ENCODE measurements around the gene FCN1.

Gene FCN1

DNA sequence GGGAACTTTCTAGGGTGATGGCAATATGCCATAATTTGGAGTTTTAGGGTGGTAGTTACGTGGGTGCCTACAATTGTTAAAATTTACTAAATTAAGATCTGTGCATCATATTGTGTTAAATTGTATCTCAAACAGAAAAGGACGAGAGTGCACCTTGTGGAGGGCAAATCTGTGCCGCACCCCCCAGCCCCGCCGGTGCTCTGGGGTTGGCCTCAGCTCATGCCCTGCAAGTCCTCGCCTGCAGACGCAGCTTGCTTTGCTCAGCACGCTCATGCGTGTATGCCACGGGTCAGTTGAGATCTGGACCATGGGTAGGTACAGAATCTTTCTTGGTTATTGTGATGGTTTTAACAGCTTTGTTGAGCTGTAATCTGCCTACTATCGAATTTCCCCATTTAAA is 33.7 kb upstream of the FCN1 start:
- no peak for DNase-seq (ENCODE audit: low read depth)

DNA sequence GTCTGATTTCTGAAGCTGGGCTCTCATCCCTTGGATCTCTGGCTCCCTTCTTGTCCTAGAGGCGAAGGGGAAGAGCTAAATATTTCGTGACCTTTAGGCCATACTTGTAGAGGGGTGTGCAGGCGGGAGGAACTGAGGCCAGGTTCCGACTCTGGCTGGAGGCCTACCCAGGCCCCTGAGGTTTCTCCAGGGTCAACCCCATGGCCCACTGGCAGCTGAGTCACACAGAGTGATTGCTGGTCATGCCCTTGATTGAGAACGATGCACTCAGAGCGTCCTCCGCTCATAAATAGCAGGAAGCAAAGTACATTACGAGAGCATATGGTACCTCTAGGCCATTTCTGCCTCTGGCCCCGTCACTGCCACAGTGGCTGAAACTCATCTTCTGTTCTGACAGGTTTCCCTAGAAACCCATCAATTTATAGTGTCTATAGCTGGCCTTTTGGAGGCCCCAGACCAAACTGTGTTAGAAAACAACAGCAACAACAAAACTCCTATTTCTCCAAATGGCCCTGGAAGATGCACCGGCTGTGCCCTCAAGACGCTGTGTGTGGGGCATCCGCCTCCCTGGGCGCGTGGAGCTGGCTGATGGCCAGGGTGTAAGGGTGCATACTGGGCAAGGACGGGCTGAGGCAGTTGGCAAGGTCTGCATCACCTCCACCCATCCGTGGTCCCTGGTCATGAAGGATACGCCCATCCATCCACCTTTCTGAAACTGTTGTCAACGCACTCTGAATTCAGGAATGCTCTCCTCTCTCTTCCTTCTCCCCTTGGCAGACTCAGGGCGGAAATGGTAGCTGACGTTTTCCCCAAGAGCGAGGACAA is 32.9 kb upstream of the FCN1 start:
- DNase-seq (ENCODE audit: low read depth): no peak

DNA sequence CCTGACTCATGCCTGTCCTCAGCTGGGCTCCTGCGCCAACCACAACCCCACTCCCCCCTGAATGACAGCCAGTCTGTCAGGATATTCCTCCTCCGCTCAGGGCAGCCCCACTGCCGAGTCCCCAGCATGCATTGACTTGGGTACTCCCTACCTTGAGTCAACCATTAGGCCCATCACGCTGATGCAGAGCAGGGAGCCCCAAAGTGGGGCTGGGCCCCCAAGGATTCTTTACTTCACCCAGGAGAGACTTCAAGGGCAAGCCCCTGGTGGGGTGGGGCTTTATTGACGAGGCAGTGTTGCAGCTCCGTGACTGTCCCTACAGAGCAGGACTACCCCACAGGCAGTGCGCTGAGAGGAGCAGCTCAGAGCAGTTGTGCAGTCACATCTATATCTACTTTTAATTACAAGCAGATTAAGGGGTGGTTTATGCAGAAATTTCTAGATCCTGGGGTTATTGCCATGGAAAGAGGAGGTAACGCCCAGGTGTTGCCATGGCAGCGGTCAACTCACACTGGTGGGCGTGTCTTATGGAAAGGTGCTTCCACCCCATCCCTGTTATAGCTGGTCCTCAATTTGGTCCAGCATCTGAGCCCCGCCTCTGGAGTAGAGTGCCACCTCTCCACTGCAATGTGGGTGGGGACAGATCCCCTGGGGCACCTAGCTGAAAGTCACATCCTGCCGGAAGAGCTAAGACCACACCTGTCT is 32.1 kb upstream of the FCN1 start:
- DNase-seq (ENCODE audit: low read depth): no peak

DNA sequence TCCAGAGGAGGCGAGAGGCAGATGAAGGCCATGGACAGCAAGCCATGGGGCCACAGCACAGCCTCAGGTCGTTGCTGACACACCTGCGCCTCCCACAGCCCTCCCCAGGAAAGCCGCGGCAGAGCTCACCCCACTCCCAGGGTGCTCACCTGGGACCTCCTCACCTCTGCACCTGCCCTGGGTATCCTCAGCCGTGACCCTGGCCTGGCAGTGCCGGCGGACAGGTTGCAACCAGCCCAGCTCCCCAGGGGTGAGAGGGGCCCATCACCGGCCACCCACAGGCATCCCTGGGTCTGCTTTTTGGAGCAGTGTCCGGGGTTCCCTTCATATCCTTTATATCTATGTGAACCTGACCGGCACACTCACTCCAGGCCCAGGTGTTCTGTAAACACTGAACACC is 30.4 kb upstream of the FCN1 start:
- DNase-seq (ENCODE audit: low read depth): no peak

DNA sequence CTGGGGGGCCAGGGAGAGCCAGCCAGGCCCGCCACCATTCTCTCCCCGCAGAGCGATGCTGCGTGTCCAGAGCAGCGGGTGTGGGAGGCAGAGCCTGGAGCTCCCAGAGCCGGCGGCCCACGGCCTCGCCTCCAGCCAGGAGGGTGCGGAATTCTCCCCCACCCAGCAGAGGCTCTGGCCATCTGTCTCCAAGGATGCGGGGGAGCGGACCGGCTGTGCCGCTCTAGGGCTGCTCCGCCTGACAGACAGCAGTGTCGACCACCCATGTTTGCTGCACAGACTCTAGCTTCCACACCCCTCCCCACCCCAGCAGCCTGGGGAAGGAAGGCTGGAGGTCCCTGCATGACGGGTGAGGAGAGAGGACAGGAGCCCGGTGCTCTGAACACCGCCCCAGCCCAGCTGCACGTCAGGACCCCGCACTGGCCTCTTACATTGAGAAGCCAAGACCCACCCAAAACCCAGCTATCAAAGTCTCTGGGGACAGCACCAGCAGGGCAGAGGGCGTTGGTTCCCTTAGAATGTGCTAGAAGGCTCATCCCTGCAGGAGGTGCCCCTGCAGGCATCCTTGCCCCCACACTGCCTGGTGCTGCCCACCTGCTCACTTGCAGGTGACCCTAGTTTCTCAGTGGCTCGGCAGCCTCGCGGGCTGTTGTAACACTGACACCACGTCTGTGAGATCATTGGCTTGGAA is 29.7 kb upstream of the FCN1 start:
- DNase-seq (ENCODE audit: low read depth): no peak

DNA sequence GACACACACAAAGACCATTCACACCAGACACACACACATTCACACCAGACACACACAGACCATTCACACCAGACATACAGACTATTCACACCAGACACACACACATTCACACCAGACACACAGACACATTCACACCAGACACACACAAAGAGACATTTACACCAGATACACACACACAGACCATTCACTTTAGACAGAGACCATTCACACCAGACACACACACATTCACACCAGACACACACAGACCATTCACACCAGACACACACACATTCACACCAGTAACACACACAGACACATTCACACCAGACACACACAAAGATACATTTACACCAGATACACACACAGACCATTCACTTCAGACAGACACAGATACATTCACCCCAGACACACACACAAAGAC is 29.0 kb upstream of the FCN1 start:
- no peak for DNase-seq (ENCODE audit: low read depth)

DNA sequence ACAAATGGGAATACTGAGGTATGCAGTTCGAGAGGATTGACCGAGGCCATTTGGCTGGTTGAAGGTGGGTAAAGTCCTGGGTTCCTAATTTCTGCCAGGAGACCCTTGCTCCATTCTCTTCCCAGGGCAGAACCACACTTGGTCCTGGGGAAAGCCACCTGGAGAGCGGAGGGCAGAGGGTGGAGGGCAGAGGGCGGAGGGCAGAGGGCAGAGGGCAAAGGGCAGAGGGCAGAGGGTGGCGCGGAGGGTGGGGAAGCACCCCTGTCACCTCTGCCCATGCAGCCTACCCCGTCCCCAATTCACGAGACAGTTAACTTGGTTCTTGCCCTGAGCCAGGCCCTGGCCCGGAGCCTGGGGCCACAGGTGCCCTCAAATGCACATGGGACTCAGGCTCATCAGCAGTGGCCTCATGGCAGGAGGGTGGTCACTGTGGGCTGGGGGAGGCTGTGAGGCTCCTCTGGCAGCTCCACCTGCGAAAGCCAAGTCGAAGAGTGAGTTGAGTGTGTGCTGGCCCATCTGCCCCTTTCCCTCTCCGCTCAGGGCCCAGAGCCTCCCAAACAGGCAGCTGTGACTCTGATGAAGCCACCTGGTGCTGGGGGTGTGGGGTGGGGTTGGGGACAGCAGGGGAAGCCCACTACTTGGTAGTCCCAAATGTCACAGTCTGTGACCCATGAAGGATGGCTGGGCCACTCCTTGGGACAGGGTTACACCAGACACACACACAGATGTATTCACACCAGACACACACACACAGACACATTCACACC is 28.0 kb upstream of the FCN1 start:
- no peak for DNase-seq (ENCODE audit: low read depth)

DNA sequence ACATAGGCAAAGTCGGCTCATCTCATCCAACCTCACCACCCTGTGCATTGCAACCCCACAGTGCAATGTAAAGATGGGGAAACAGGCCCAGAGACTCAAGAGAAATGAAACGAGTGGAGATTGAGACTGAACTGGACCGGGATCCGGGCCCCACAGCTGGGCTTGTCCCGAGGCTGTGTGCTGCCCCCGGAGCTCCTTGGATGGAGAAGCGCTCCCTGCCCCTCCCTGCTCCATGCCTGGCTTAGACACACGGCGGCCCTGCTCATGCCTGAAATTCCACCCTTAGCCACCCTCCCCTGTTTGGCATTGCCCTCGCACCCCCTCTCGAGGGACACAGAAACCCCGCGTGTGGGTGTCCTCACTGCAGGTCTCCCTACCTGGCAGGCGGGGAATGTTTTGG is 27.2 kb upstream of the FCN1 start:
- DNase-seq (ENCODE audit: low read depth): no peak

DNA sequence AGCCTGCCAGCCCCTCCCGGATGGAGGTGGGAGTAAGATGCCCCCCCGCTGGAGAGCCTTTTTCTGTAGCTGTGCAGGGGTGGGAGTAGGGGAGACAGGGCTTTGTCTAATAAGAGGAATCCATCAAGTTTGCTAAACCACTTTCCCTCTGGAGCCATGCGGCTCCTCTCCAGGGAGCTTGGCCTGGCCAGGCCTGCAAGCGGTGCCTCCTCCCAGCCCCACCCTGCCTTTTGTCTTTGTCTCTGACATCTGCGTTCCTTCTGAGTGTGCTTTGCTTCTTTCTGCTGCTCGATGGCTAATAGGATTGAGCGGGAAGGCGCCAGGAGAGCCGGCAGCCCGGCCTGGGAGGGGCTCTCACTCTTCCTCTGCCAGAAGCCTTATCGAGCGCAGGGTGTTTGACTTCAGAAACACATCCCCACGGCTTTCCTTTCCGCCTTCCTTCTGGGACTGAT is 26.7 kb upstream of the FCN1 start:
- no peak for DNase-seq (ENCODE audit: low read depth)

DNA sequence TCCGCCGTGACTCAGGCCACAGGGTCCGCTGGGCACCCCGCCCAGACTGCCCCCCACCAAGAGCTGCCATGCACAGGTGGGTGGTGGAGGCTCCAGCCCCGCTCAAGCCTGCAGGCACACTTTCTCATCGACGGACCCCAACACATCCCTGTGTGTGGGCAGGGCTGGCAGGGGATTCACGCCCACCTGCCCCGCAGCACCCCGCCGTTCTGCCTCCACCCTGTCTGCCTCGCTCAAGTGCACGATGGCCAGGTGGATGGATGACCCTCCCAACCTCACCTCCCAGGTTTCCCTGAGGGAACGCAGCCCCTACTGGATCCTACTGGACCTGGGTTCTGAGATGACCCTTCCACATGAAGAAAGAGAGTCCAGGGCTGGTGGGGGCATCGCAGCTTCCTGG is 26.1 kb upstream of the FCN1 start:
- DNase-seq (ENCODE audit: low read depth): no peak

DNA sequence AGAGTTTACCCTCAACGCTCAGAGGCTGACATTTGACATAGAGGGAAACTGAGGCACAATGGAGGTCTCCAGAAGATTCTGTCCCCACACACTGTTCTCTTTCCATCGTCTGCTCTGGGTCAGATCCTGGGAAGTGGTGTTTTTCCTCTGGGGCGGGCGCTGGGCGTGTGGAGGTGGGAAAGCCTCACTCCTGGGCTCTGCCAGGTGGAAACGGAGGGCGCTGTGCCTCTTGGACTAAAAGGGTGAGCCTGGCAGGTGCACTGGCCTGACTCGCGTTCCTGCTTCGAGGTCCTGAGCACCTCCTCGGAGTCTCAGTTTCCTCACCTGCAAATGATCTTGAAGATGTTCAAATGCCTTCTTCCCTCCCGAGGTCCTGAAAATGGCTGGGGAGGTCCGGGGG is 25.7 kb upstream of the FCN1 start:
- DNase-seq (ENCODE audit: low read depth): no peak

DNA sequence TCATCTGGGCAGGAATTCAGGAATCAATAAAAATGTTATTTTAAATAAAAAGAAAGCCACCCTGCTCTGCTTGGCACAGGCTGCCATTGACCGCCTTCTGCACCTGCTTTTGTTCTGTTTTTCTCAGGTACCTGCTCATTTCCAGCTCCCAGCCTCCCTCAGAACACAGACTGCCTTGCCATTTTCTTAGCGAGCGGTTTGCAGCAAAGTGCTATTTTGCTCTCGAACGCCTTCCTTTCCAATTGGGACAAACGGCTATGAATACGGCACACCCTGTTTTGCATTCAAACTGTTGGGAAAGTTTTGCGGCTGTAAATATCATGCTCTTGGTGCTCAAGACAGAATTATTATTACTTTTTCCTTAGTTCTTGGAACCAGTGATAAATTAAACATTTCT is 25.1 kb upstream of the FCN1 start:
- DNase-seq (ENCODE audit: low read depth): no peak

DNA sequence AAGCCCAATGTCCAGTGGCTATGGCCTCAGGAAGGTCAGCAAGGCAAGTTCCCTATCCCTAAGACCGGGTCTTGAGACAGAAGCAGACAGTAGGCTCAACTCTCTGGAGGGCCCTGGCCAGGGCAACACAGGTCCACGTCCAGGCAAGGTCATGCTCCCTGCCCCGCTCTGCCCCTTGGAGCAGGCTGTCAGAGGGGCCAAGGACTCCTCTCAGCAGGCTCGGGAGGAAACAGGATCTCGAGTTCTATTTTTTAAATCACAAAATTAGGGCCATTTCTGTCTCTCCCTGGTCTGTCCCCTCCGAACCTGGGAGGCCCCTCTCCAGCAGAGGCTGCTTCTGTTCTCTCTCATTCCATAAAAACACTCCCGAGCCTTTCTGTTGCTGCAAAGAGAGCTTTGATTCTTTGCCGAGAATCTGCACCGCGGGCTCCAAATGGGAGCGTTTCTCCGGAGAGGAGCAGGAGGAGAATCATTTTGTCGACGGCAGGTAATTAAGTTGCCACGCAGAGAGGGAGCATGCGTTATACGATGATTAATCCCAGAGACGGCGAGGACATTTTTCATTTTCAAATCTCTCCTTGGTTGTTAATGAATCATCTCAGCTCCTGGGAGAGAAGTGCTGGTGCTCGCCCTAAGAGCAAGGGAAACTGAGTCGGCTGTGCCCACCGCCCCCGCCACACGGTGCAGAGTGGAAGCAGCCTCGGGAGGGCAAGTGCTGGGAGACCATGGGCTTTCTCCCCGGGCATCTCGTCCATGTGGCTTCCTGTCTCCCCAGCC is 24.5 kb upstream of the FCN1 start:
- no peak for DNase-seq (ENCODE audit: low read depth)

DNA sequence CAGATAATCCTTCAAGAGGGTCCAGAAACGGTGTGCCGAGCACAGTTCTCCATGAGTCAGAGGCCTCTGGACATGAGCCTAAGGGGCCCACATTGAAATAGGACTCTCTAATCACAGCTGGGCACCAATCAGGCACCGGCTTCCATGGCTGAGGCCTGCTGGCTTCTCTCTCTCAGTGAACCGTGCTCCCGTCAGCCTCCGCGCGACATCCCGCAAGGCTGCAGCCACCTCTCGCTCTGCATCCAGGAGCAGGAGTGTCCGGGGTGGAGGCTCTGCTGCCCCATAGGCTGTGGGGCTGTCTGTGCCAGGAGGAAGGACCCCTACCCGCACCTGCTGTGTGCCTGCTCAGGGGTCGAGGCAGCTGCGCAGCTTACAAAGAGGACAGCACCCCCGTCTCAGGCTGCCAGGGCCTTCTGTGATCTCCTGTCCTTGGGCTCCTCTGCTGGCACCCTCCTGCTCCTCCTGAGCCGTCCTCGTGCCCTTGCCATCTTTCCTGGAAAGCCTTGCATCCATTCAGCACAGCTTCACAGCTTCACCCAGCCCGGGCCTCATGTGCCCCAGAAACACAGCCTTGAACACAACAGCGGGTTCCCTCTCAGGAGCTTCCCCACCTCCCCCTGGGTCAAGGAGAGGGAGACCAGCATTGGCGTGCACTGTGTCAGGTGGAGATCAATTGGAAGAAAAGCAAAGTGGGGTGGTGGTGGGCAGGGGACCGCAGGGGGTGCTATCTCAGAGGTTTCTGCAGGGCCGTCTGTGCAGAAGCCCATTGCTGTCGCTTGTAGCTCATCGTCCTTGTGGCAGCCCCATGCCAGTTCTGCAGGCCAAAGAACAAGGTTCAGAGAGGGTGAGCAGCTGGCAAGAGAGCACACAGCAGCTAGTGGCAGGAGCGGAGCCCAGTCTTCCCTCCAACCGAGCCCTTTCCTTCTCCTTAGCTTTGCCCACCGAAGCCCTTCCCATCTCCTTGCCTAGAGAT is 22.8 kb upstream of the FCN1 start:
- DNase-seq (ENCODE audit: low read depth): no peak

DNA sequence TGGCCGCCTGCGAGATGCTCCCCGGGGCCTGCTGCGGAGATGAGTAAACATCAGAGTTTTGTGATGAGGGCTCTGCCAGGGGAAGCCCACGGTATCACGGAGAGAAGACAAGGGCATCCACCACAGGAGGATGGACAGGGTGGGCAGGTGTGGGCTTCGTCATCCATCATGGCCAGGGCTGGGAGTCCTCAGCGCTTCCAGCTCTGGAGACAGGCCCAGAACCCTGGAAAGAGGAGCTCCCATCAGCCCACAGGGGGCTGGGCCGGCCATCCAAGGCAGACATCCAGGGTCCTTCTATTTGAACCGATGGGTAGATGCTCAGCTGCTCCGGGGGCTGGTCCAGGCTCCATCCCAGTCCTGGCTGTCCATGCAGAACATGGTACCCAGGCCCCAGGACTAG is 22.1 kb upstream of the FCN1 start:
- DNase-seq (ENCODE audit: low read depth): no peak

DNA sequence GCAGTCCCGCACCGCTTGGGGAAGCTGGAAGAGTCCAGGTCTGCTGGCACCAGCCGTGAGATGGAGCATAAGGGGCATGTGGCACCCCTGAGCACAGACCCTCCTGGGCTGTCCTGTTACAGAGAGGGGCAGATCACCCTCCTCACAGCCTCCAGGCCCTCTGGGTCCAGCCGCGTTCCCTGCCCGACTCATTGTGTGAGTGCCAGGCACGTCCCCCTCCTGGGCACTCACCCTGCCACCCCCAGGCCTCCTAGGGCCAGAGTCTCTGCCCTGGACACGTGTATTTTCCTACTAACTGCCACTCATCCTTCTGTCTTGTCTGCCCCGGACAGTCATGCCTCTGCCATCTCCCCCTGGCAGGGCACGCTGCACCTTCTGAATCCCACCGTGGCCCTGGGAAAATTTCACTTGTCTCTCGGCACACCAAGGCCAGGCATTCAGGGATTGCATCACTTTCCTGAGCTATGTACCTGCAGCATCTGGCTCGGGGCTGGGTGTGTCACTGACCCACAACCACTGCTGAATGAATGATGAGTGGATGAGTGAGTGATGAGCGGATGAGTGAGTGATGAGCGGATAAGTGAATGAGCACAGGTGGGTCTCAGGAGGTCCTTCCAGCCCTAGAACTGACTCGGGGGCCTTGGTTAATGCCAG is 21.5 kb upstream of the FCN1 start:
- no peak for DNase-seq (ENCODE audit: low read depth)

DNA sequence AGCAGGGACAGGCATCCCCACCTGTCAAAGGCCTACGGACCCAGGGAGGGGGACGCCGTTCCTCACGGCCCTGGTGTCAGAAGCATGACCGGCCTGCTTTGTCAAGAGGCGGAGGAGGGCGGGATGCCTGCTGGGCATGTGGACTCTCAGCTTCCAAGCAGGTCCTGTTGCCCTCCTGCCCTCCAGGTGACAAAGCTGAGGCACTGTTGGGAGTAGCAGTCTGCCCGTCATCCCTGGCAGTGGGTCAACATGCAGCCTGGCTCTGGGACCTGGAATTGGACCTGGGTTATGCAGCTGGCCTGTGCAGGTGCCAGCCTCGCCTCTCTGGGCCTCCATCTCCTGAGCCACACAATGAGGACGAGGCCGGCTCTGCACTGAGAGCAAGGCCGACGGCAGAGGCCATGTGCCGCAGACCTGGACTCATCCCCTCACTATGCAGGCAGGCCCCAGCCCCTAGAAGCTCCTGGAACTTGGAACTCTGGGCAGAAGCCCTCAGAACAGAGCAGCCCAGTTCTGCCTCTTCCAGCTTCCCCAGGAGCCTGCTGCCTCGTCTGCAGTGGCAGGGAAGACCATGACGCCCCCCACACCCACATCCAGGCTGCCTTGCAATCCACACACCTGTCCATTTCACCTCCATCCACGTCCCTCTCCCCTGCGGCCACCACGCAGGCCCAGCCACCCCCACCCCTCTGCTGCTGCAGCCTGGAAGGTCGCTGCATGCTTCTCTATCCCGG is 20.8 kb upstream of the FCN1 start:
- DNase-seq (ENCODE audit: low read depth): no peak

DNA sequence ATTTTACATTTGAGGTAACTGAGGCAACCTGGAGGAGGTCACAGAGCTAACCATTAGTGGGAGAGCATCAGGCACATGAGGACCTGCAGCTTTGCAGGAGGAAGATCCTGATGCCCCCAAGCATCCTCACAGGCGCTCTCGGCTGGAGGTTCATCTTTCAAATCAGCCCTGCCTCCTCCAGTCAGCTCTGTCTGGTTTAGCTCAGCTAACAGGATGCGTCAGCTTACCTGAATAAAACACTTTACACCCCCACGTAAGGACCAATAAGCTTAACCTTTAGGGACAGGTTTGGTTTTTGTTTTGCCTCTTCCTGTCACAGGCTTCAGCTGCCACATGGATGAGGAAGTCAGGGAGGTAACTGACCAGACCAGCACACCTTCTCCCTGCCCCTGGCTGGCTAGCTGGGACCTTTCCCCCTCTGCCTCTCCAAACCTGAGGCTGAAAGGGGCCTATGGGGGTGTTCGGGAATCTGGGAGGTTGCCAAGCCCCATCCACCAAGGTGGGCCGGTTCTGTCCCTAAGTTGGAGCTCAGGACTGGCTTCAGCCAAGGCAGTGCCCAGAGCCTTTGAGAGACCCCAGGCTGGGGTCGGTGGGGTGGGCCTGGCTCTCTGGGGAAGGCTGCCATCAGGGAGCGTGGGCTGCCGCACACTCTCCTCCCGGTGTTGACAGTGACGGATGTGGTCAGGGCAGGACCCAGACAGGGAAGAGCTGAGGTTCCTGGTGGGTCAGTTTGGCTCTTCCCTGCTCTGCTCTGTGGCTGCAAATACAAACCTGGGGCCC is 20.0 kb upstream of the FCN1 start:
- no peak for DNase-seq (ENCODE audit: low read depth)
